Measurements from ENCODE around the gene SYNPO2.

DNA sequence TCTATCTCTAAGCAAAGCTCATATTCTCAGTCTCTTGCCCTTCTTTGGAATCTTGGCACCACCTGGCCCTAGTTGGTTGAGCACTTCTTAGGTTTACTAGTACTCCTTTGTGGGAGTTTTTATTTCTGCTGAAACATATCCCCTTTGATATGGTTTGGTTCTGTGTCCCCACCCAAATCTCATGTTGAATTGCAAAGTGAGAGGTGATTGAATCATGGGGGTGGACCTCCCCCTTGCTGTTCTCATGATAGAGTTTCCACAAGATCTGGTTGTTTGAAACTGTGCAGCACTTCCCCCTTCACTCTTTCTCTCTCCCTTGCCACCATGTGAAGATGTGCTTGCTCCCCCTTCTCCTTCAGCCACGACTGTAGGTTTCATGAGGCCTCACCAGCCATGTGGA, 22.2 kb upstream of the SYNPO2 start:
- no peak for TF ChIP-seq CTCF (conservative IDR thresholded peaks at IDR 0.05)
- TF ChIP-seq EZH2 (IDR thresholded peaks at IDR 0.05; ENCODE audit: low read depth), result no peak

Measured in PC-9 (cell line).